ENCODE measurements around the gene NXN. TPM values are rescaled to one million over a fixed set of nuclear protein-coding genes. Genes with fewer than 3 reads are reported as not detected.

The NXN gene
- total RNA-seq, 1 donor from 2014 or later, result 177 TPM

DNA sequence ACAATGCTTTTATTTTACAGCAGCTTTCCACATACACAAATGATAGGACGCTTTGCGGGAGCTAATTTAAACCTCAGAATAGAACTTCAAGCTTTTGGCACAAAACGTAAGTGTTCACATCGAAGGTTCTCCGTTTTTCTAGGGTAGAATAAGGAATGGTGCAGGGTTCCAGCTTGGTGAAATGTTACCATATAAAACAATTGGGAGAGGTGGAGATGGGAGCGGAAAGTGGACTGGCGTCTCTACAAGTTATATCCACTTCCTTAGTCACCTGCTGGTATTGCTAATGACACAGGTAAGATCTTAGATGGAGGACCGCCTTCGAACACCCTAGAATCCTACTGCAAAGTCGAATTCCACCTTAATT lies 1.7 kb upstream of the NXN start:
- Mint-ChIP-seq H3K27me3 (ENCODE audit: unreplicated experiment) (peaks cover 4% of the 10 kb centered on the region), H3K36me3 (ENCODE audit: unreplicated experiment) (no peaks in the 10 kb centered on the region), H3K9me3 (ENCODE audit: unreplicated experiment) (peaks cover 16% of the 10 kb centered on the region), H3K4me1 (ENCODE audit: low read depth, unreplicated experiment) (peaks cover 12% of the 10 kb centered on the region), H3K4me3 (ENCODE audit: unreplicated experiment) (peak overlapping the region; percentile 2), H3K27ac (ENCODE audit: unreplicated experiment) (peak overlapping the region; percentile 40)
- TF ChIP-seq, protein P1, sequence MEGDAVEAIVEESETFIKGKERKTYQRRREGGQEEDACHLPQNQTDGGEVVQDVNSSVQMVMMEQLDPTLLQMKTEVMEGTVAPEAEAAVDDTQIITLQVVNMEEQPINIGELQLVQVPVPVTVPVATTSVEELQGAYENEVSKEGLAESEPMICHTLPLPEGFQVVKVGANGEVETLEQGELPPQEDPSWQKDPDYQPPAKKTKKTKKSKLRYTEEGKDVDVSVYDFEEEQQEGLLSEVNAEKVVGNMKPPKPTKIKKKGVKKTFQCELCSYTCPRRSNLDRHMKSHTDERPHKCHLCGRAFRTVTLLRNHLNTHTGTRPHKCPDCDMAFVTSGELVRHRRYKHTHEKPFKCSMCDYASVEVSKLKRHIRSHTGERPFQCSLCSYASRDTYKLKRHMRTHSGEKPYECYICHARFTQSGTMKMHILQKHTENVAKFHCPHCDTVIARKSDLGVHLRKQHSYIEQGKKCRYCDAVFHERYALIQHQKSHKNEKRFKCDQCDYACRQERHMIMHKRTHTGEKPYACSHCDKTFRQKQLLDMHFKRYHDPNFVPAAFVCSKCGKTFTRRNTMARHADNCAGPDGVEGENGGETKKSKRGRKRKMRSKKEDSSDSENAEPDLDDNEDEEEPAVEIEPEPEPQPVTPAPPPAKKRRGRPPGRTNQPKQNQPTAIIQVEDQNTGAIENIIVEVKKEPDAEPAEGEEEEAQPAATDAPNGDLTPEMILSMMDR (IDR thresholded peaks at IDR 0.05; ENCODE audit: partially characterized antibody, unreplicated experiment), result no peak
- no peak for DNase-seq

DNA sequence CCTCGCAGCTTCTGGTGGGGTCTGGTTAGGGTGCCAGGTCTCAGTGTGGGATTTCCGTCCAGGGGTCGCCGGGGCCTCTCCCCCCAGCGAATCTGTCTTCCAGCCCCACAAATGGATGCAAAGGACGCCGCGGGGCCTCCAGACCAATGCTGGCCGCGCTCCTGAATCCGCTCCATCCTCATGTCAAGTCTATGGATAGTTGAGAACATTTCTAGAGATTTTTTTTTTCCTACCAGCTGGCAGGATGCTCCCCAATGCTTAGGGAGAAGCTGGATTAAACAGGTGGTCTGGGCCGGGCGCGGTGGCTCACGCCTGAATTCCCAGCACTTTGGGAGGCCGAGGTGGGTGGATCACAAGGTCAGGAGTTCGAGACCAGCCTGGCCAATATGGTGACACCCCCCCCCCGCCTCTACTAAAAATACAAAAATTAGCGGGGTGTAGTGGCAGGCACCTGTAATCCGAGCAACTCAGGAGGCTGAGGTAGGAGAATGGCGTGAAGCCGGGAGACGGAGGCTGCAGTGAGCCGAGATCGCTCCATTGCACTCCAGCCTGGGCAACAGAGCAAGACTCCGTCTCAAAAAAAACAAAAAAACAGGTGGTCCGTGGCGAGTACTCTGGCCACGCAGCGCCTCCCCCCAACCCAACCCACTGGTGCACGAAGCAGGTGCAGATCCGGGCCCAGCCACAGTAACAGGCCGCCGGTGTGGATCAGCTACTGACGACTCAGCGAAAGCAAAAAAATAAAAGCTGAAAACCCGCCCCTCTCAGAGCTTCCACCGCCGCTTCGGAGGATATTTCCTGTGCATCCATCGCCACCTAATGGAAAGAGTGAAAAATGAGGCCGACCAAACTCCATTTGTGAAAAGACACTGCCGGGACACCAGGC lies 1.1 kb upstream of the NXN start:
- Mint-ChIP-seq H3K4me1 (ENCODE audit: low read depth, unreplicated experiment) (peaks cover 18% of the 10 kb centered on the region), H3K36me3 (ENCODE audit: unreplicated experiment) (no peaks in the 10 kb centered on the region), H3K4me3 (ENCODE audit: unreplicated experiment) (peak overlapping the region; percentile 92), H3K27ac (ENCODE audit: unreplicated experiment) (peak overlapping the region; percentile 93), H3K9me3 (ENCODE audit: unreplicated experiment) (peaks cover 16% of the 10 kb centered on the region), H3K27me3 (ENCODE audit: unreplicated experiment) (peaks cover 4% of the 10 kb centered on the region)
- peak; percentile 71 for DNase-seq
- TF ChIP-seq, protein P1 (IDR thresholded peaks at IDR 0.05; ENCODE audit: partially characterized antibody, unreplicated experiment), result peak; percentile 58

DNA sequence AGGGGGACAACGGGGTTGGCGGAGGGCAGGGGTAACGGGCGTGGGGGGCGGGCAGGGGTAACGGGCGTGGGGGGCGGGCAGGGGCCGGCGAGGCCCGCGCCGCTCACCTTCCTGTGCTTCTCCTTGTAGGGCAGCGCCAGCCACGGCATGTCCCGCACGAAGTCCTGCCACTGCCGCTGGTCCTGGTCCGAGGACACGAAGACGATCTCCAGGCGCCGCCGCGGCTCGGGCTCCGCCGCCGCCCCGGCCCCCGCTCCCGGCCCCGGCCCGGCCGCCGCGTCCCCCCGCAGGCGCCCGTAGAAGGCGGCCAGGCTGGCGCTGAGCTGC lies 401 bp downstream of the NXN start:
- Mint-ChIP-seq H3K36me3 (ENCODE audit: unreplicated experiment) (no peaks in the 10 kb centered on the region), H3K27me3 (ENCODE audit: unreplicated experiment) (peaks cover 4% of the 10 kb centered on the region), H3K27ac (ENCODE audit: unreplicated experiment) (no peak overlapping the region), H3K9me3 (ENCODE audit: unreplicated experiment) (peaks cover 16% of the 10 kb centered on the region), H3K4me3 (ENCODE audit: unreplicated experiment) (no peak overlapping the region), H3K4me1 (ENCODE audit: low read depth, unreplicated experiment) (peaks cover 26% of the 10 kb centered on the region)
- DNase-seq, result no peak
- TF ChIP-seq, protein P1 (IDR thresholded peaks at IDR 0.05; ENCODE audit: partially characterized antibody, unreplicated experiment), result no peak

DNA sequence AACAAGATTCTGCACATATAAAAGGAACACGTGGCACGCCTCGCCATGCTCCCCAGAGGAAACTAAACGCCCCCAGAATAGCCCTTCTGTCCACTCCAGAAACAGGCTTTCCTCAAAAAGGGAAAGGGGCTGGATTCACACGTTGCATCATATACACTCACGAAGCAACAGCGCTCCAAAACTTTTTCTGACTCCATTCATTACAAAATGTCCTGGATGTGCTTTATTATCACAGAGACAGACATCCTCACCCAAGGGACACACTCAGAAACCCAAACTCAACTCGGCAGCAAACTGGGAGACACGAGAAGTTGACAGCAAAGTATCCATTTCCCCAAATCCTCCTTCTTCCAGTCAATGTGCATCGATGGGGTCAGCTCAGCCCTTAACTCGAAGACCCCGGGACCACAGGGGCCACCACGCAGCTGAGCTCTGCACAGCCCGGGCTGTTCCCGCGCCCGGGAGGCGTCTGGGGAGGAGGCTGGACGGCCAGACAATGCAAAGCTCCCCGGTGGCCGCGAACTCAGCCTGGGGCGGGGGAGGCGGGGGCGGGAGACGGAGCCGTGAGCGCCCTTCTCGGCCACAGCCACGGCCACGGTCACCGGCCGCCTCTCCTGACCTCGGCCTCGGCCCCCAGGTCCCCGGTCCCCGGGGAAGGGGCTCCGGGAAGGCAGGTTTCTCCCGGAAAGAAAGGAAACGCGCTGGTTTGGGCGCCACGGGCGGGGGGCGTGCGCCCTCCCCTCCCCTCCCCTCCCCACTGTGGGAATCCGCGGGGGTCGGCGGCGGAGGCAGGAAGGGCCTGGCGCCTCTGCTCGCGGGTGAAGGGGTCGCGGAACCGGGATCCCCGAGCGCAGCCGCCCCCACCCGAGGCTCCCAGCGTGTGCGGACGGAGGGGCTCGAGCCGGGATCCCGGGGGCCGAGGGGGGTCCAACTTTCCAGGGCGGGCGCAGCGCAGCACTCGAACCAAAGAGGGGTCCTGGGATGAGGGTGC lies 1.2 kb downstream of the NXN start:
- H3K4me1 Mint-ChIP-seq (ENCODE audit: low read depth, unreplicated experiment), result peaks cover 27% of the 10 kb centered on the region
- no peaks in the 10 kb centered on the region for H3K36me3 Mint-ChIP-seq (ENCODE audit: unreplicated experiment)
- H3K4me3 Mint-ChIP-seq (ENCODE audit: unreplicated experiment), result peak overlapping the region; percentile 94
- H3K9me3 Mint-ChIP-seq (ENCODE audit: unreplicated experiment), result peaks cover 14% of the 10 kb centered on the region
- peaks cover 4% of the 10 kb centered on the region for H3K27me3 Mint-ChIP-seq (ENCODE audit: unreplicated experiment)
- peak; percentile 81 for DNase-seq
- peak overlapping the region; percentile 92 for H3K27ac Mint-ChIP-seq (ENCODE audit: unreplicated experiment)
- TF ChIP-seq, protein P1 (IDR thresholded peaks at IDR 0.05; ENCODE audit: partially characterized antibody, unreplicated experiment), result peak; percentile 18

Measured in glutamatergic neuron (in vitro differentiated cells).